ENCODE results near the gene USP49.

GRCh38 chr6:41836660-41837052 is 58.5 kb downstream of the USP49 start:
- TF ChIP-seq EHMT2 (IDR thresholded peaks at IDR 0.05; ENCODE audit: borderline replicate concordance, low read depth, low read length) (no peak), TARDBP (CRISPR knock-in tag; IDR thresholded peaks at IDR 0.05) (no peak), CHD2 (IDR thresholded peaks at IDR 0.05; ENCODE audit: low read depth, low read length) (no peak), MLXIP (CRISPR knock-in tag; IDR thresholded peaks at IDR 0.05; ENCODE audit: borderline replicate concordance) (no peak)
